ENCODE results near the gene NUP153.
"Not testable (repeated sequence)": the region's sequence is repeated elsewhere in the genome, so short reads cannot be mapped to it uniquely, and the experiment has no call there.

Gene NUP153

DNA sequence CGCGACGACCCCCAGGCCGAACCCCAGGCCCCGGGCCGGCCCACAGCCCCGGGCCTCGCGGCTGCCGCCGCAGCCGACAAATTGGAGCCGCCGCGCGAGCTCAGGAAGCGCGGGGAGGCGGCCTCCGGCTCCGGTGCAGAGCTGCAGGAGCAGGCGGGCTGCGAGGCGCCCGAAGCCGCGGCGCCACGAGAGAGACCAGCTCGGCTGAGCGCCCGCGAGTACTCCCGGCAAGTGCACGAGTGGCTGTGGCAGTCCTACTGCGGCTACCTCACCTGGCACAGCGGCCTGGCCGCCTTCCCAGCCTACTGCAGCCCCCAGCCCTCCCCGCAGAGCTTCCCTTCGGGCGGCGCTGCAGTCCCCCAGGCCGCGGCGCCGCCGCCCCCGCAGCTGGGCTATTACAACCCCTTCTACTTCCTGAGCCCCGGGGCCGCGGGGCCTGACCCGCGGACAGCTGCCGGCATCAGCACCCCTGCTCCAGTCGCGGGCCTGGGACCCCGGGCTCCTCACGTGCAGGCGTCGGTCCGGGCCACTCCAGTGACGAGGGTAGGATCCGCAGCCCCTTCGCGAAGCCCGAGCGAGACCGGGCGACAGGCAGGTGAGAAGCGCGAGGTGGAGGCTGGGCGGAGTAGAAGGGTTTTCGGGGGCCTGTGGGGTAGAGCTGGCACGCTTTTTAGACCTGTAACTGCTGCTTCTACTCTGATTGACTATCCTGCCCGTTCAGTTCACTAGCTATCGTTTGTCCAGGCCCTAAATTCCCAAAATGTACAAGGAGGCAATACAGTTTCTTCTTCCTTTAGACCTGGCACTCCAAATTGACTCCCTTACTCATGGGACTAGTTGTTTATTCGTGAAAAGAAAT lies 106.0 kb downstream of the NUP153 start:
- peak; percentile 47 to 82 (median 64) for DNase-seq

GRCh38 chr6:17599877-17600526 lies 106.7 kb downstream of the NUP153 start, which contains the start of gene FAM8A1:
FAM8A1 (plus strand) TSS chr6:17600302; CDS start chr6:17600410, 108 bp downstream.
- peak; percentile 90 to 96 (median 92) for DNase-seq

- no peak for DNase-seq
Measured at GRCh38 chr6:17596085-17596484, 110.6 kb downstream of the NUP153 start.

- DNase-seq = no peak
Measured at GRCh38 chr6:17593246-17593645, 113.5 kb downstream of the NUP153 start.

GRCh38 chr6:17591287-17591686 lies 115.4 kb downstream of the NUP153 start:
- DNase-seq = peak; percentile 30 to 66 (median 46)

GRCh38 chr6:17589406-17590096 lies 117.2 kb downstream of the NUP153 start:
- DNase-seq = no peak

- DNase-seq = no peak
Measured at GRCh38 chr6:17588011-17588410, 118.7 kb downstream of the NUP153 start.

DNA sequence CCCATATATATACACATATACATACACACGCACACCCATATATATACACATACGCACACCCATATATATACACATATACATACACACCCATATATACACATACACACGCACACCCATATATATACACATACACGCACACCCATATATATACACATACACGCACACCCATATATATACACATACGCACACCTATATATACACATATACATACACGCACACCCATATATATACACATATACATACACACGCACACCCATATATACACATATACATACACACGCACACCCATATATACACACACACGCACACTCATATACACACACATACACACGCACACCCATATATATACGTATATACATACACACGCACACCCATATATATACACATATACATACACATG lies 120.1 kb downstream of the NUP153 start:
- DNase-seq = not testable (repeated sequence)

GRCh38 chr6:17585766-17586490 lies 120.8 kb downstream of the NUP153 start:
- peak in 2 of 4 experiments; percentile 23 to 28 for DNase-seq

DNA sequence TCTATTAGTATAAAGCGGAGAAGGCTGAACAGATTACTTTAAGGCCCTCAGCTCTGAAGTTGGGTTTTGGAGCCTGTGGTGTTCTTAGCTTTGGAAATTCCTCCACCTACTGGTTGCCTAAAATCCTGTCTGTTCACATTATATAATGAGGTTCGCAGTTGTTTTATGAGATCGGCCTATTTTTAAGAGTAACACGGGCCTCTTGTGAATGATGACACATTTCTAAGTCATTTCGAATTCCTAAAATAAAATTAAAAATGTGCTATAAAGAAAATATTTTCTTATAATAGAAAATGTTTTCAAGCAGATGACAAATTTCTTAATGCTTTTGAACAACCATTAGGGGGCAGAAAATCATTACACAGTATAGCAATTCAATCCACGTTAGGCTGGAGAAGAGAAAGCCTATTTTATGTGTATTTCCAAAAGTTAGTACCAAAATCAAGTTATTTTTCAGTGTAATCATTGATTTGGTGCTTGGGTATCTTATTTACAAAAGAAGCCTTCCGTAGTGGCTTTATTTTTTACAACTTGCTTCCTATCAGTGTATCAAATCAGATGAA lies 122.4 kb downstream of the NUP153 start:
- DNase-seq = peak; percentile 34 to 71 (median 56)

- DNase-seq = peak; percentile 44 to 78 (median 72)
Measured at GRCh38 chr6:17583811-17584210, 122.9 kb downstream of the NUP153 start.

GRCh38 chr6:17581282-17581681 lies 125.4 kb downstream of the NUP153 start:
- not testable (repeated sequence) for DNase-seq

- peak; percentile 8 to 64 (median 38) for DNase-seq
Measured at GRCh38 chr6:17580518-17581048, 126.1 kb downstream of the NUP153 start.

- DNase-seq = peak in 1 of 4 experiments; percentile 13
Measured at GRCh38 chr6:17577059-17577458, 129.7 kb downstream of the NUP153 start.

DNA sequence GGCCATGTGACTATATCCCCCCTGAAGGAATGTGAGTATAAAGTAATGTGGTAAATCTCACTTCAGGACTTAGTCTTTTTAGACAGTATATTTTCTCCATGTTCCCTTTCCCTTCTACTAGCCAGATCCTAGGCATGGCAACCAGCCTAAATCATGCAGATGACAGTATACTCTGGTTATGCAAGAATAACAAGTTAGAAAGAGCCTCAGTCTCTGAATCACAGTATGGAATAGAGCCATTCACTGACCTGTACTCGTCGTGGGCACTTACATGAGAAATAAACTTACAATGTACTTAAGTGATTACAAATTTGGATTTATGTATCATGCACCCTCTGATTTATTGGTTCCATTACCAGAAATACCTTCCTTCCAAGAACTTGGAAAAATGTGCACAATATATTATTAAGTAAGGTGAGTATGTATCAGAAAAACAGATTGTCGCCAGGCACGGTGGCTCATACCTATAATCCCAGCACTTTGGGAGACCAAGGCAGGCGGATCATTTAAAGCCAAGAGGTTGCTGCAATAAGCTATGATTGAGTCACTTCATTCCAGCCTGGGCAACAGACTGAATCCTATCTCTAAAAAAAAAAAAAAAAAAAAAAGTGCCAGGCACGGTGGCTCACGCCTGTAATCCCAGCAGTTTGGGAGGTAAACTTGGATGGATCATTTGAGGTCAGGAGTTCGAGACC lies 131.7 kb downstream of the NUP153 start:
- DNase-seq = peak in 1 of 4 experiments; percentile 10

GRCh38 chr6:17565399-17565798 lies 141.3 kb downstream of the NUP153 start:
- DNase-seq = no peak
